Measurements from ENCODE around the gene RCN2. TPM values are rescaled to one million over a fixed set of nuclear protein-coding genes. Genes with fewer than 3 reads are reported as not detected.

The RCN2 gene
- total and polyA plus RNA-seq, 8 donors: 7.5 to 22.9 (median 12.1) TPM

GRCh38 chr15:76983590-76984375 lies 52.2 kb downstream of the RCN2 start:
- 82 to 83% methylated on average over 4 of the region's 4 CpGs for WGBS, 2 donors
- DNase-seq (no peak), FAIRE-seq (no peak), ATAC-seq (peak in 2 of 4 donors; percentile 44 to 72)
- intact Hi-C loops (cut with DNase I): no loop called here
- H3K4me3 ChIP-seq: no peak overlapping the region
- H3K27ac ChIP-seq: peak overlapping the region in 1 of 4 donors; percentile 27
- H3K9me3 ChIP-seq: no peaks in the 10 kb centered on the region
- H3K4me1 ChIP-seq: no peaks in the 10 kb centered on the region
- H3K36me3 ChIP-seq: no peaks in the 10 kb centered on the region
- no peak for TF ChIP-seq CTCF (IDR thresholded peaks at IDR 0.05)
- no peaks in the 10 kb centered on the region for H3K27me3 ChIP-seq

- Histone ChIP-seq H3K4me3 (no peak overlapping the region), H3K27ac (no peak overlapping the region), H3K9me3 (no peaks in the 10 kb centered on the region), H3K36me3 (no peaks in the 10 kb centered on the region), H3K4me1 (peaks cover 0 to 5% (median 0%) of the 10 kb centered on the region in 3 donors), H3K27me3 (no peaks in the 10 kb centered on the region)
- intact Hi-C loops (cut with DNase I): no loop called here
- FAIRE-seq (no peak), ATAC-seq (no peak), DNase-seq (no peak)
- TF ChIP-seq CTCF (IDR thresholded peaks at IDR 0.05): no peak
- WGBS, 2 donors: 88 to 93% methylated on average over 3 of the region's 3 CpGs
Observed at GRCh38 chr15:76986743-76987142, 55.2 kb downstream of the RCN2 start.

DNA sequence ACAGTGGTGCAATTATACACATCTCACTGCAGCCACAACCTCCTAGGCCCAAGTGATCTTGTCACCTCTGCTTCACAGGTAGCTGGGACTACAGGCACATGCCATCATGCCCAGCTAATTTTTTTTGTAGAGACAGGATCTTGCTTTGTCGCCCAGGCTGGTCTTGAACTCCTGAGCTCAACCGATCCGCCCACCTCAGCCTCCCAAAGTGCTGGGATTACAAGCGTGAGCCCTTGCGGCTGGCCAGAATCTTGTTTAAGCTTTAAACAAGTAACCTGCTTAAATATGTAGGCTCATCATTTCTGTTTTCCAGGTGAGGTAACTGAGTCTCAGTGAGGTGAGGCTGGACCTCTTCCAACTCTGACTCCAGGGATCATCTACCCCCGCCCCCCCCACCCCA lies 55.7 kb downstream of the RCN2 start:
- WGBS, 2 donors: 88 to 97% methylated on average over 6 of the region's 6 CpGs
- no peak overlapping the region for H3K4me3 ChIP-seq
- peaks cover 0 to 5% (median 0%) of the 10 kb centered on the region in 3 donors for H3K4me1 ChIP-seq
- DNase-seq: no peak
- no peak for FAIRE-seq
- no peak for TF ChIP-seq CTCF (IDR thresholded peaks at IDR 0.05)
- no peaks in the 10 kb centered on the region for H3K36me3 ChIP-seq
- ATAC-seq: no peak
- no peak overlapping the region for H3K27ac ChIP-seq
- H3K9me3 ChIP-seq: no peaks in the 10 kb centered on the region
- no peaks in the 10 kb centered on the region for H3K27me3 ChIP-seq
- intact Hi-C loops (cut with DNase I): no loop called here

DNA sequence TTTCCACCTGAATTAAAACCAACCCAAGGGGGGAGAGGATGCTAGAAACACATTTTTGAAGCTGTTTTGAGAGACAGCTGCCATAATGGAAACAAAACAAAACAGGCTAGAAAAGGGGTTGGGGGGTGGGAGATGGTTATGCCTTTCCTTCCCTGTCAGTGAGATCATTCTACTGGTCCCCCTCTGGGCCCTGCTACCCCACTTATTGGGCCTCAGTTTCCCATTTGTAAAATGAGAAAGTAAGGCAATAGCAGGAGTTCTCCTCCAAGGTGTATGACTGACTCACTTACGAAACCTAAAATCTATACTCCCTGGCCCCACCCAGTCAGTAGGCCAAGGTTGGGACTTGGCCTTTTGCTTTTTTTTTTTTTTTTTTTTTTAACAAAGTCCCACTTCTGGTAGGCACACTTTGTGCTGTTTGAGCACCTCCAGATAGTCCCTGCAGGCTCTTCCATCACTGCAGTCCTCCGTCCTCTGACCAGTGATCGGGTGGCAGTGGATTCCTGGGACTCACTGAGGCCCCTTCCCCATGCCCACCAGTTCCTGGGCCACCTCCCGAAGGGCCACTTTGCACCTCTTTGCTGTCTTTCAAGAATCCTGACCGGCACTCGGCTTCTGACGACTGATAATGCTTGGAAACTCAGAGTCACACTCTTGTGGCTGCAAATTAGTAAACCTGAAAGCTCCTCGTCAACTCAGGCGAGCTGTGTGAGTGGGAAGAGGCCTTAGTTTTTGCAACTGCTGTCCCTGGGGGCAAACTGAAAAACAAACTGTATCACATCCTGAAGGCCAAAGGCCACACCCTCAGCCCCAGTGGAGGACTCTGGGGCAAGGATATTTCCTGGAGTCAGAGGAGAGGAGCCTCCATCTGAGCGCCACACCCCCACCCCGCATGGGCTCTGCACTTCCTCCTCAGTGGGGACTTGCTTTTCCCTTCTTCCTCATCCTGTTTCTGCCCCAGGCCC lies 56.6 kb downstream of the RCN2 start:
- H3K4me3 ChIP-seq: no peak overlapping the region
- intact Hi-C loops (cut with DNase I): no loop called here
- WGBS, 2 donors: 87 to 88% methylated on average over 11 of the region's 11 CpGs
- no peak for TF ChIP-seq CTCF (IDR thresholded peaks at IDR 0.05)
- DNase-seq (no peak), FAIRE-seq (no peak), ATAC-seq (peak in 3 of 4 donors; percentile 46 to 70 (median 53))
- no peaks in the 10 kb centered on the region for H3K36me3 ChIP-seq
- peaks cover 0 to 5% (median 0%) of the 10 kb centered on the region in 3 donors for H3K4me1 ChIP-seq
- no peaks in the 10 kb centered on the region for H3K9me3 ChIP-seq
- H3K27ac ChIP-seq: no peak overlapping the region
- no peaks in the 10 kb centered on the region for H3K27me3 ChIP-seq

Measured in pancreas (tissue), 10 donors.